Effector memory CD4-positive, alpha-beta T cell (primary cell): ENCODE results near the gene CCT5.
A peak's percentile ranks its signal among the peaks of the same experiment; 100 is the strongest.
"Not testable (repeated sequence)": the region's sequence is repeated elsewhere in the genome, so short reads cannot be mapped to it uniquely, and the experiment has no call there.

Experiments
- DNase-seq, 3 donors: peaks; one replicate each; pipeline ENCODE4 v3.0.0-alpha.2; 2020
- H3K27ac ChIP-seq: 2 replicates; pipeline ENCODE4 v1.7.0; 2013; ENCODE audit warnings: mild to moderate bottlenecking, low read length, moderate library complexity; ENCODE audit not compliant: insufficient read depth, poor library complexity, severe bottlenecking
- H3K27me3 ChIP-seq: replicated peaks from 2 replicates; pipeline ENCODE4 v1.7.0; 2013; ENCODE audit warnings: mild to moderate bottlenecking, low read length; ENCODE audit not compliant: insufficient read depth, control insufficient read depth, poor library complexity, severe bottlenecking
- H3K36me3 ChIP-seq: 2 replicates; pipeline ENCODE4 v1.7.0; 2013; ENCODE audit warnings: mild to moderate bottlenecking, low read length, moderate library complexity; ENCODE audit not compliant: control insufficient read depth, insufficient read depth
- H3K4me1 ChIP-seq: 2 replicates; pipeline ENCODE4 v1.7.0; 2013; ENCODE audit warnings: low read length, mild to moderate bottlenecking; ENCODE audit not compliant: control insufficient read depth, insufficient read depth, poor library complexity, severe bottlenecking
- H3K4me3 ChIP-seq: 2 replicates; pipeline ENCODE4 v1.7.0; 2013; ENCODE audit warnings: low read length, low read depth, mild to moderate bottlenecking; ENCODE audit not compliant: insufficient read depth, poor library complexity, severe bottlenecking
- H3K9me3 ChIP-seq: 2 replicates; pipeline ENCODE4 v1.7.0; 2013; ENCODE audit warnings: mild to moderate bottlenecking, low read length, moderate library complexity; ENCODE audit not compliant: control insufficient read depth

CCT5 gene

DNA sequence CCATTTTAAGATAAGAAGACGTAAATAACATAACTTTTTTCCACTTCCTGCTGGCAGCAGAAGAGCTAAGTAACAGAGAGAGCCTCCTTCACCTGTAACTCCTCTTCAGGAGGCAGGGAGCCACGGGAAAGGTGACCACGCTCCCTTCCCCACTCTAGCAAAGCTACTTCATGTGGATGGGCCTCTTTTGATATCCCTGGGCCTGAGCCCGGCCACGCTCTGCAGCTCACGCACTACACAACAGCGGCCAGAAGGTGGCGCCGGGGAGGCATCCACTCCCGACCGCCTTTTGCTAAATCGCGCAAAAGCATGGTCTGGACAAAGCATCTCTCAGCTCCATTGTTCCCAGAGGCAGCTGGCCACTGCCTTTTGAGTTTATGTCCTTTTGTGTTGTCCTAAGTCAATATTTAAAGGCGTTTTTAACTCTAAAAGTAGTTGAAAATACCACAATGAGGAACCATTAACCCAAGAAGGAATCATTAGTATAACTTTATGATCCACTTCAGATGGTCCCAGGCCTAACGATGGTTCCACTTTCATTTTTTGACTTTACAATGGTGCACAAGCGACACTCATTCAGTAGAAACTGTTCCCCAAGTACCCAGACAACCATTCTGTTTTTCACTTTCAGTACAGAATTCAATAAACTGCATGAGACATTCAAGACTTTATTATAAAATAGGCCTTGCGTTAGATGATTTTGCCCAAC, 34.0 kb downstream of the CCT5 start:
- Histone ChIP-seq H3K27me3 (no peaks in the 10 kb centered on the region), H3K4me1 (no peaks in the 10 kb centered on the region), H3K36me3 (no peaks in the 10 kb centered on the region), H3K27ac (no peak overlapping the region), H3K9me3 (no peaks in the 10 kb centered on the region), H3K4me3 (no peak overlapping the region)
- DNase-seq: peak; percentile 53 to 58 (median 55)

DNA sequence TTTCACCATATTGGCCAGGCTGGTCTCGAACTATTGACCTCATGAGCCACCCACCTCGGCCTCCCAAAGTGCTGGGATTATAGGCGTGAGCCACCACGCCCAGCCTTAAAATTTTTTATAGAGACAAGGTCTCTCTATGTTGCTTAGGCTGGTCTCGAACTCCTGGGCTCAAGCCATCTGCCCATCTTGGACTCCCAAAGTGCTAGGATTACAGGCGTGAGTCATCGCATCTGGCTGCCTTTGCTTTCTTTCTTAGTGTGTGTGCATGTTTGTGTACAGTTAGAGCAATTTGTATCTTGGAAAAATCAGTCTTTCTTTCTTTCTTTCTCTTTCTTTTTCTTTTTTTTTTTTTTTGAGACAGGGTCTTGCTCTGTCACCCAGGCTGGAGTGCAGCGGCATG, 35.3 kb downstream of the CCT5 start:
- not testable (repeated sequence) for H3K36me3 ChIP-seq, H3K27ac ChIP-seq, H3K9me3 ChIP-seq, DNase-seq, H3K4me1 ChIP-seq, H3K27me3 ChIP-seq, H3K4me3 ChIP-seq

DNA sequence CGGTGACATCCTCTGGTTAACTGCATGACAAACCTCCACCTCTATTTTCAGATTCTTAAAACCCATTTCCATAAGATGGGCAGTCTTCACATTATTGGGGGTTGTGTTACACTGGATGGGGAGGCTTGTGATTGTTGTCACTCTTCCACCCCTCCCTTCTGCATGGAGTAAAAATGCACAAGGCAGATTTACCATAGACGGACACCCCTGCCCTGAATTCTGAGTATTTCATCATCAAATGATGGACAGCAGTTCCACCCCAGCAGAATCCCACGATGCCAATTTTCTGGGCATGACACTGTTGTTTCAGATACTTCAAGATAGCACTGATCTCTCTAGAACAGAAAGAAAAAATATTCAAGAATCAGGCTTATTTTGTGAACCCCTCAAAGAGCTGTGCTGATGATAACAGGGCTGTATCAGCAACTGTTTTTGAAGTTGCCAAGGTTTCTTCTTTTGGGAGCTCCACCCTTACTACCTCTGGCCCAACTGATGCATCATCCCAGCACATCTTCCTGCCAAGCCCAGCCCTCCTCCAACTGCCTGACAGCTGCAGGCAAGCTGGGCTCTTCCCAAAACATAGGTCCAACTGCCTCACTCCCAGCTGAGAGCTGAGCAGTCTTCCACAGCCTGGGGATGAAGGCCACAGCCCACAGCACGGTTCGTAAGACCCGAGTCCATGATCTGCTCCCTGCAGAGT, 36.2 kb downstream of the CCT5 start:
- H3K4me3 ChIP-seq: no peak overlapping the region
- no peak for DNase-seq
- H3K27me3 ChIP-seq: no peaks in the 10 kb centered on the region
- H3K36me3 ChIP-seq: no peaks in the 10 kb centered on the region
- no peaks in the 10 kb centered on the region for H3K9me3 ChIP-seq
- H3K4me1 ChIP-seq: no peaks in the 10 kb centered on the region
- H3K27ac ChIP-seq: no peak overlapping the region

DNA sequence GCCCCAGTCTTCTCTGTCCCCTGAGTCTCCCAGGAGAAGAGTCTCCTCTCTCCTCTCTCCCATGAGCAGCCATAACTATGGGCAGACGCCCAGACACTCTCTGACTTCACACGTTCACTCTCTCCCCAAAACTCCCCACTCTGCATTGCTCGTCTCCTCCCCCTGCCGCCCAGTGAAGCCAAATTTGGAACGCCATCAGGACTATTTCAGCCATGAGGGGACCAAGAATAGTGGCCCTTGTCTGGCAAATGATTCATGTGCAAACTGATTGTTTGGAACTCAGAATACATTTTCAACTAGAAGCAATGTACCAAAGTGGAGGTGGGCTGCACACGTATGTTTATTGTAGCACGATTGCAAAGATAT, 36.8 kb downstream of the CCT5 start:
- DNase-seq: no peak
- Histone ChIP-seq H3K36me3 (no peaks in the 10 kb centered on the region), H3K27me3 (no peaks in the 10 kb centered on the region)

DNA sequence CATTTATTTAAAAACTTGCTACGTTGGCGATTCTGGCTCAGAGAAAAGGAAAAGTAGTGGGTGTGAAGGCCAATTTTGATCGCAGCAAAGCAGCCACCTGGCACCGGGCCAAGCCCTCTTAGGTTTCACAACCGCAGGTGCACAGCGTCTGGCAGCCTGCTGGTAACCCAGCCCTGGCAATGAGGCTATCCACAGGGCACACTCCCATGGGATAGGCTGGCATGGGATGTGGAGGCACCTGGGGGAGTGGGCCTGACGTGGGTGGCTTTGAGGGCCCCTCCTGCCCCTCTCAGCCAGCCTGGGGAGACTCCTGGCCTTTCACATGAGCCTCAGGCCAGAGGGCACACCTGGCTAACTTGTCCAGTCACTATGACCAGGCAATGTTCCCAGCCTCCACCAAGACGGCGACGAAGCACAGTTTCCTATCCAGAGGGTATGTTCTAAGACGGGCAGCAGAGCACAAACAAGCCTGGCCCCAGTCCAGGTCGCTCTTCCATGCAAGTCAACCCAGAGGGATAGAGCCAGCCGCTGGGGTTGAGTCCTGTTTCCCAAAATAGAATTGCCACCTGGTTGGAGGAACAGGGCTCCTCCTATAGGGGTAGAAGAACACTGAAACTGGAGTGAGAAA, 38.6 kb downstream of the CCT5 start:
- DNase-seq: no peak
- no peak overlapping the region for H3K4me3 ChIP-seq
- H3K9me3 ChIP-seq: no peaks in the 10 kb centered on the region
- H3K36me3 ChIP-seq: no peaks in the 10 kb centered on the region
- no peaks in the 10 kb centered on the region for H3K27me3 ChIP-seq
- H3K4me1 ChIP-seq: no peaks in the 10 kb centered on the region
- no peak overlapping the region for H3K27ac ChIP-seq

More for the DNA sequence above, 36.8 kb downstream of the CCT5 start:
- H3K4me1 ChIP-seq: no peaks in the 10 kb centered on the region
- no peaks in the 10 kb centered on the region for H3K9me3 ChIP-seq
- no peak overlapping the region for H3K27ac ChIP-seq
- H3K4me3 ChIP-seq: no peak overlapping the region

DNA sequence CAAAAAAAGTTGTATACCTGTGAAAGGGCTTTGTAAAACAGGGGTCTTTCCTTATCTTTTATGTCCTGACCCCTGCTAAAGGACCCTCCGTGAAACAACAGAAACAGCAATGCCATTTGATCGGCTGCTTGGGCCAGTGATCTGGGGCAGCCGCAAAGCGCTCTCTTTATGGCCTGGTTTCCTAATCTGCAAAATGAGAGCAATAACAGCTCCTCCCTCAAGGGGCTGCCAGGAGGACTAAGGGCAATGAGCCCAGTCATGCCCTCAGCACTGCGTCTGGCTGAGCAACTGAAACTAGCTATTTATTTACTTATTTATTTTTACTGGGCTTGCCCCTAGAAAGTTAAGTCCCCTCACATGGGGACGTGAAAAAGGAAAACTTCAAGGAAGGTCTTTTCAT, 39.3 kb downstream of the CCT5 start:
- DNase-seq: no peak
- Histone ChIP-seq H3K4me1 (no peaks in the 10 kb centered on the region), H3K4me3 (no peak overlapping the region), H3K9me3 (no peaks in the 10 kb centered on the region), H3K36me3 (no peaks in the 10 kb centered on the region), H3K27ac (no peak overlapping the region), H3K27me3 (no peaks in the 10 kb centered on the region)

DNA sequence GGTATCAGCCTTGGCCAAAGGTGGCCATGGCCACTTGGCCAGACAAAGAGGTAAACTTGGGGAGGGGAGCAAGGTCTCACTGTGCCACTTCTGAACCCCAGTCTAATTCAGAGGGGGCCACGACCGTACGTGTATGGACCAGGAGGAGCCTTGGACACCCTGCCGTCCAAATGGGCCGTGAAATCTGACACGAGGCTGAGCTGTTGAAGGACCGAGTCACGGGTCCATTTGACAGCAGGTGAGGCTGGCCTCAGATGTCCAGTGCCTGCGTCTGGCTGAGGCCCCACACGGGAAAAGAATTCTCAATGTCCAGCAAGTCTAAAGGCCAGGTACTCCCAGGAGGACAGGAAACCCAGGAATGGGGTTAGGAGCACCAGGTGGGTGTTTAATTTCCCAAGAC, 39.9 kb downstream of the CCT5 start:
- Histone ChIP-seq H3K4me1 (no peaks in the 10 kb centered on the region), H3K4me3 (no peak overlapping the region), H3K36me3 (no peaks in the 10 kb centered on the region), H3K27me3 (no peaks in the 10 kb centered on the region), H3K27ac (no peak overlapping the region), H3K9me3 (no peaks in the 10 kb centered on the region)
- no peak for DNase-seq

DNA sequence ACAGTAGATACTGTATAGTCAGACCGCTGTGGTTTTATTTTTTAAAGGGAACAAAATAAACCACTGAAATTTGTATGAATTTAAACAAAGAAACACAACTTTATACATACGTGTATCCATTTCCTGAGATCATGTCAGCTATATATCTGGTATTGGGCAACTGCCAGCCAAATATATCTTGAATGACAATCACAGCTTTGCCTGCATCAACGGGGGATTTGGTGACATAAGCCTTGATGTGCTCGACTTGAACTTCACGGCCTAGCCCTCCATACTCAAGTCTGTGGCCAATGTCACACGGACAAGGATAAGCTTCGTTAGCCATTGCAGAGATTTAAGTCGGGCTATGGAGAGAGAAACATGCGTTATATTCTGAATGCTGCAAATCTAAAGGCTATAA, 40.4 kb downstream of the CCT5 start:
- Histone ChIP-seq H3K9me3 (no peaks in the 10 kb centered on the region), H3K36me3 (no peaks in the 10 kb centered on the region), H3K27me3 (no peaks in the 10 kb centered on the region), H3K4me1 (no peaks in the 10 kb centered on the region), H3K27ac (no peak overlapping the region), H3K4me3 (no peak overlapping the region)
- no peak for DNase-seq

DNA sequence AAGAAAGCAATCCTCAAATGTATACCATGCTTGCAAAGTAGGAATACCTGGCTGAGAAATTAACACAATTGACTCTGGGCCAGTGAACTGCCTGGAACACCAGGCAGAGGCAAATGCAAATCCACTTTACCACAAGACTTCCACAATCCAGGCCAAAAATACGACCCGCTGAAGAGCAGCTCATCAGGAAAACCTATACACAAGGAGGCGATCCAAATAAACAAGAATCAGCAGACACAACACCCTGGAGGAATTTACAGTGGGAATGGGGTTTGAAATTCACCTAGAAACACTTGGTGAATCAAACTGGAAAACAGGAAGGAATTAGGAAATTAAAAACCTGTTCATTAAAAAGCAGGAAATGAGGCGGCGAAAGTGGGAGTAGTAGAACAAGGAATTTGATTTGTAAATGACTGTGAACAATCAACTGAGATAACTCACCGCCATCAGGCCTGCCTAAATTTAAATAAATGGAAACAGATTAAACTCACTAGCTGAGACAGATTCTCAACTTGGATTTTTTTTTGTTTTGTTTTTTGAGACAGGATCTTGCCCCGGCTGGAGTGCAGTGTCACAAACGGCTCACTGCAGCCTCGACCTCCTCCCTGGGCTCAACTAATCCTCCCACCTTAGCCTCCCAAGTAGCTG, 41.7 kb downstream of the CCT5 start:
- Histone ChIP-seq H3K4me1 (no peaks in the 10 kb centered on the region), H3K27ac (no peak overlapping the region), H3K27me3 (no peaks in the 10 kb centered on the region), H3K36me3 (no peaks in the 10 kb centered on the region), H3K9me3 (no peaks in the 10 kb centered on the region), H3K4me3 (no peak overlapping the region)
- no peak for DNase-seq
